ENCODE measurements around the gene CCNF.

GRCh38 chr16:2471016-2471652, 41.9 kb downstream of the CCNF start, which contains the start of gene NTN3:
- TF ChIP-seq POLR2A (IDR thresholded peaks at IDR 0.05) (no peak), CTCF (IDR thresholded peaks at IDR 0.05) (no peak)

All from thyroid gland (tissue), 4 donors.